G401.6 (cell line): ENCODE data around the gene INPPL1.

Source experiments
- FAIRE-seq: peaks from 2 replicates; lab custom pipeline; 2012; peaks lifted over from hg19 to GRCh38; lab: Jason Lieb, UNC

The INPPL1 gene

DNA sequence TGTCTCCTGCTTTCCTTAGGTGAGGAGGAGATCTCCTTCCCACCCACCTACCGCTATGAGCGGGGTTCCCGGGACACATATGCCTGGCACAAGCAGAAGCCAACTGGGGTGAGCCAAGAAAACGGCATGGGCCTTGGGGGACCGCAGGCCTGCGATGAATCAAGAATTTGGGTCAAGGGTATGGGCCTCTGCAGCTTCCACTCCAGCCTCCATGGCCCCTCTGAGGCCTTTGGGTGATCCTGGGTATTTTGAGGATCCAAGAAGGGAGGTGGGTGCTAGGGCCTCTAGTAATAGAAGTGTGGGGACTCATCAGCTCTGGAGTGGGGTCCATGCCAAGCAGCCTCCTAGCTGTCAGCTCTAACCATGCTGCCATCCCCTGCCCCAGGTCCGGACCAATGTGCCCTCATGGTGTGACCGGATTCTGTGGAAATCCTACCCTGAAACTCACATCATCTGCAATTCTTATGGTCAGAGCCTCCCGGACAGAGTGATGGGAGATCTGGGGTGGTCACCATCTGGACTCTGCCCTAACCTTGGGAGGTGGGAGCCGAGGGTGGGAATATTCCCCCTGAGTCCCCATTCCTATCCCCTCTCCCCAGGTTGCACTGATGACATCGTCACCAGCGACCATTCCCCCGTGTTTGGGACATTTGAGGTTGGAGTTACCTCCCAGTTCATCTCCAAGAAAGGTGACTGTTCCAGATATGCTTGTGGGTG lies 8.6 kb downstream of the INPPL1 start:
- no peak for FAIRE-seq

- FAIRE-seq = no peak
These were observed 9.4 kb downstream of the INPPL1 start for GRCh38 chr11:72233773-72234513.

DNA sequence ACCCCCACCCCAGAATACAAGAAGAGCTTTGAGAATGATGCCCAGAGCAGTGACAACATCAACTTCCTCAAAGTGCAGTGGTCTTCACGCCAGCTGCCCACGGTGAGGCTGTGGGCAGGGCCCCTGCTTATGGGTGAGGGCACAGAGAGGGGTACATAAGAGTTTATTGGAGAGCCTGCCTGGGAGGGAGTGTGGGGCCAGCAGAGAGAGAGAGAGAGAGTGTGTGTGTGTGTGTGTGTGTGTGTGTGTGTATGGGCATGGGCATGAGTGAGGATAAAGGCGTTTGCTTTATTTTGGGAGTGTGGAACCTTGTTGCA lies 9.9 kb downstream of the INPPL1 start:
- no peak for FAIRE-seq

- FAIRE-seq = no peak
These were observed 10.4 kb downstream of the INPPL1 start for GRCh38 chr11:72234920-72235319.

DNA sequence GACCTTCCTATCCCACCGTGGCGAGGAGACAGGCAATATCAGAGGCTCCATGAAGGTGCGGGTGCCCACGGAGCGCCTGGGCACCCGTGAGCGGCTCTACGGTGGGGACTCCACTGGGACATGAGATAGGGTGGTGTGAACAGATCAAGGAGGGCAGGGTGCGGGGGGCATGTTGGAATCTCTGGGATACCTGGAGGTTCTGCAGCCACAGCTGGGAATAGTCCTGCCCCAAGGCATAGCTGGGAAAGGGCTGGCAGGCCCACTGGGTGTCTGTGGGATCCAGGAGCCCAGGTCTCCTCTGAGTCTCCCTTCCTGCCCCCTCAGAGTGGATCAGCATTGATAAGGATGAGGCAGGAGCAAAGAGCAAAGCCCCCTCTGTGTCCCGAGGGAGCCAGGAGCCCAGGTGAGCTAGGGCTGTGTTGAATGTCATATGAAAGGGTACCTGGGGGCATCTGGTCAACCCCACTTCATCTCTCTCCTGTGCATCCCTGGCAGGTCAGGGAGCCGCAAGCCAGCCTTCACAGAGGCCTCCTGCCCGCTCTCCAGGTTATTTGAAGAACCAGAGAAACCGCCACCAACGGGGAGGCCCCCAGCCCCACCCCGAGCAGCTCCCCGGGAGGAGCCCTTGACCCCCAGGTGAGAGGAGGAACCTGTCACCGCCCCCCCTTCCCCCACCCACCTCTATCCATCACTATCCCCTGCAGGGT lies 10.9 kb downstream of the INPPL1 start:
- no peak for FAIRE-seq

- FAIRE-seq = no peak
These were observed 11.6 kb downstream of the INPPL1 start for GRCh38 chr11:72236083-72236697.

DNA sequence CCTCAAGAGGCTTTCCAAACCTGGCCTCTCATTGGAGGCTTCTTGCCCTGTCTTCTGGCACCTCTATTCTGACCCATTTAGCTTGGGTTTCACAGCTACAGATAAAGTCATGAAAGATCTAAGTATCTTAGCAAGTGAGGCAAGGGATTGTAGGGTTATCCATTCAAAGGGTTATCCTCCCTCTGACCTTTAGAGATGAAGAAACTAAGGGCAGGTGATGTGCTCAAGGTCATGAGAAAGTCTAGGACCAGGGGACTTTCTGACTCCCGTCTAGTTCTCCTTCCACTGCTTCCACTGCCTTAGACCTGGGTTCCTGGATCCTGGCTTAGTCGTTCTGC lies 12.2 kb downstream of the INPPL1 start:
- no peak for FAIRE-seq

DNA sequence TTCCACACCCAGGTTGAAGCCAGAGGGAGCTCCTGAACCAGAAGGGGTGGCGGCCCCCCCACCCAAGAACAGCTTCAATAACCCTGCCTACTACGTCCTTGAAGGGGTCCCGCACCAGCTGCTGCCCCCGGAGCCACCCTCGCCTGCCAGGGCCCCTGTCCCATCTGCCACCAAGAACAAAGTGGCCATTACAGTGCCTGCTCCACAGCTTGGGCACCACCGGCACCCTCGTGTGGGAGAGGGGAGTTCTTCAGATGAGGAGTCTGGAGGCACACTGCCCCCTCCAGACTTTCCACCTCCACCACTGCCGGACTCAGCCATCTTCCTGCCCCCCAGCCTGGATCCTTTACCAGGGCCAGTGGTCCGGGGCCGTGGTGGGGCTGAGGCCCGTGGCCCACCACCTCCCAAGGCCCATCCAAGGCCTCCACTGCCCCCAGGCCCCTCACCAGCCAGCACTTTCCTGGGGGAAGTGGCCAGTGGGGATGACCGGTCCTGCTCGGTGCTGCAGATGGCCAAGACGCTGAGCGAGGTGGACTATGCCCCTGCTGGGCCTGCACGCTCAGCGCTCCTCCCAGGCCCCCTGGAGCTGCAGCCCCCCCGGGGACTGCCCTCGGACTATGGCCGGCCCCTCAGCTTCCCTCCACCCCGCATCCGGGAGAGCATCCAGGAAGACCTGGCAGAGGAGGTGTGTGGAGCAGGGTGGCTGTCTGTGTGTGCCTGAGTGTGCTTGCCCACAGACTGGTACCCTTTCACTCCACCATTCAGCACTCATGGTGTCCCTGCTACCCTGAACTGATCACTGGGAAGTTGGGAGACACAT lies 12.8 kb downstream of the INPPL1 start:
- no peak for FAIRE-seq

GRCh38 chr11:72238040-72238450 lies 13.5 kb downstream of the INPPL1 start:
- FAIRE-seq = no peak

DNA sequence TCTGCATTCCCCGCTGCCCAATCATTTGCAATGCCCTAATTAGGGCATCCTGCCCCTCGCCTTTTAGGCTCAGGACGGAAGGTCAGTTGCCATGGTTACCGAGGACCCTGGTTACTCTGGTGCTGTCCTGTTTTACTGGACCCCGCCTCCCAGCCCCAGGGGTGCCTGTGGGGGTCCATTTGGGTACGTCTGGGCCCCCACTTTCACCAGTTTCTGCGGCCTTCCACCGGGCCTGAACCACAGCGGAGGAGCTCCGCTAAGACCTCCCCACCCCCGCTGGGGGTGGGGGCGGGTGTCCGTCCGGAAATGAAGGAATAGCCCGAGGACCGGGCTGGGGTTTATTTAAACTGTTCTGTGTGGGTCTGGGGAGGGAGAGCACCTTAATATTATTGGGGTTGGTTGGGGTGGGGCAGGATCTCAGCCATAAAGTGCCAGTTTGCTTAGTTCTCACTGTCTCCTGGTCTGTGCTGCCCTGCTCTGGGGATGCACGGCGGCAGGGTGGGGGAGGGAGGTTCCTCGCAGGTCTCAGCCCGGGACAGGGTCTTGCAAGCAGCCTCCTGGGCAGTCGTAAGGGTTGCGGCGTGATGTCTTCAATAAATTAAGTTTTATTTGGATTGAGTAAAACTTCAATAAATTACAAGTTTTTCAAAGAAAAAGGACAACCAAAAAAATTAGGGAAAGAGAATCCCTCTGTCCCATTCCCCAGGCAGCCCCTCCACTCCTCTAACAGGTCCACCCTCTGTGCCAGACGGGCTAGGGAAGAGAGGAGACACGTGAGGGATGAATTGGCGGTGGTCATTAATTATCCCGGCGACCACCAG lies 14.1 kb downstream of the INPPL1 start:
- no peak for FAIRE-seq

DNA sequence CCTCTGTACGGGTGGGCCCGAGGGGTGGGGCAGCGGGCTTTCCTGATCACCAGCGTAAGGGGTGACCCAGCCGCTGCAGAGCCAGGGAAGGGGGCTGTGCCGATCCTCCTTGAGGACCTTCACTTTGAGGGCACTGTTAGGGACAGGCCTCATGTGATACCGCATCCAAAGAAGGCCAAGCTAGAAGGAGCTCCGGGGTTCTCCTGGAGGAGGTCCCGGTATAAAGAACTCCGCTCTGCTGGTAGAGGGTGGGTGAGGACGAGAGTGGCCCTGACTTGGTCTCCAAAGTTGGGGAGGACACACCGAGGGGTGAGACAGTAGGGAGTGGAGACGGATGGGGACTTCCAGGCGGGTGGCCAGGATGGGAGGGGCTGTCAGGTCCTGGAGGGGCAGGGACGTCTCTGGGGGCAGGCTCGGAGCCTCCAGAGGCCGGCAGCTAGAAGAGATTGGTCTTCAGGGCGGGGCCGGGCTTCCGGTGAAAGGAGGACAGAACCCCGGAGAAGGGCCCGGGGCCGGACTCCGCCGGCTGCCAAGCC lies 14.8 kb downstream of the INPPL1 start:
- FAIRE-seq = no peak

DNA sequence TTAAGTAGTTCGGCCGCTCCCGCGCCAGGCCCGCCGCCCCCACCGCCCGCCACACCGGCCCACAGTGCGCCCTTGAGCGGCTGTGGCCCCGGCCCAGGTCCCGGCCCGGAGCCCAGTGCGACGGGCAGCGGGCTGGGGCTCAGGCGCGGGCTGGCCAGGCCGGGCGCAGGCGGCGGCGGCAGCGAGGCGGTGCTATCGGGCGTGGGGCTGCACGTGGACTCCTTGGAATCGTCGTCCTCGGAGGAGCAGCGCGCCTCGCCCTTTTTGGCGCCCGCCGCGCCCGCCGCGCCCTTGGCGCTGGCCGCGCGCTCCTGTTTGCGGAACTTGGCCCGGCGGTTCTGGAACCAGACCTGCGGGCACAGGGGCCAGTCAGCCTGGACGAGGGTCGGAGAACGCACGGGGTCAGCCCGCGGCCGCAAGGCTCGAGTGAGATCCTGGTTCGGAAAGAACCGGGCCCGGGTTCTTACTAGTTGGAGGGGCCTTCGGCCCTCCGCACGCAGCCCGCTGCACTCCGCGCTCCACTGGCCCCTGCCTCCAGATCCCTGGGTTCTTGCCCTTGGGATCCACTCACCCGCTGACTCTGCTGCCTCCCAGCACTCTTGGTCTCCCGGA lies 15.4 kb downstream of the INPPL1 start:
- no peak for FAIRE-seq

- no peak for FAIRE-seq
These were observed 16.1 kb downstream of the INPPL1 start for GRCh38 chr11:72240461-72241290.

DNA sequence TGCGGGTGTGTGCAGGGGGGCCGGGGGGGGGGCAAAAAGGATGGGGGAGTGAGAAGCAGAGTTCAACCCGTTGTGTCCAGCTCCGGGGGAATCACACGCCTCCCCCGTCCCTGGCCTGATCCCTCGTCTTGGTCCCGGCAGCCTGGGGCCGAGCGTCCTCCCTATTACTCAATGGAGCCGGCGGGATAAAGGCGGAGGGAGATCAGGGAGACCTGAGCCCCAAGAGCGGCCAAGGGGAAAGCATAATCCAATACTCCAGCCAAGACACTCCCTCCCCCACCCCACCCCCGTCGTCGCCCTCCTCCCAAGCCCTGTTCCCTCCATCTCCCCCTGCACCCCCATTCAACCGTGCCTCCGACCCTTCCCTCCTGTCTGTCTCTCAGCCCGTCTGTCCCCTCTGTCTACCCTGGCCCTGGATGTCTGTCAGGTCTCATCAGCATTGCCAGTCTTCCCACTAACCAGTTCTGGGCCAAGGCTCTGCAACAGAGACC lies 16.8 kb downstream of the INPPL1 start:
- no peak for FAIRE-seq

- no peak for FAIRE-seq
These were observed 17.6 kb downstream of the INPPL1 start for GRCh38 chr11:72242141-72242540.

DNA sequence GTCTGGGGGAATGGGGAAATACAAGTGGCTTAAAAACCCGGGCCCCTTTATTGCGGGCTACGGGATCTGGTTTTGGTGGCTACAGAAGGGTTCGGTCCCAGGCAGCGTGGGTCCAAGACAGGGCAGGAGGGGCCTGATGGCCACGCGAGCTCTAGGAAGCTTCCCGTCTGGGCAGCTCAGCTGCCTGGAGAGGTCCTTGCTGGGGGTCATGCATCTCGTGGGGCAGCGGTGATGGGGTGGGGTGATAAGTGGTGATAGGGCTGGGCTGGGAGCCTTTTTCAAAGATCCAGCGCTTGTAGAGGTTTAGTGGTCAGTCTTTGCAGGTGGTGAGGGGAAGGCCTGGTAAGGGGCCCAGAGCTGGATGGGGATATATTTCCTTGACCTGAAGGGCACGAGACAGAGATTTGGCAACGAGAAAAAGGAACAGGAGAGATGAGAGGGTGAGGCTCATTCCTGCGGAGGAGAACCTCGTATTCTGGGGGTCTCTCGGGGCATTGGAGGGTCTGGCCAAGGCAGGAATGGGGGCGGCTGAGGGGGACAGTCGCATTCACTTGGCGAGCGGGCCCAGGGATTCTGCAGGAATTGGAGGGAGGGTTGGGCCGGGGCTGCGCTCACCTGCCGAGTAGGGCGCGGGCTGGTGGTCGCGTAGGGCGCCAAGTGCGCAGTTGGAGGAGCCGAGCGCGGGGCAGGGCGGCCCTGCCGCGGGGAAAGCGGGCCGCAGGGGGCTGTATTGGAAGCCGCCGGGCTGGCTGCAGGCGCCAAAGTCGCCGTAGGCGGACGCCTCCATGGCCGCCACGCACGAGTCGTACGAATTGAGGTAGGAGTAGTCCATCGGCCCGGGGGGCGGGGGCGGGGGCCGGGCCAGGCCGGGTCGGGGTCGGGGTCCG lies 18.8 kb downstream of the INPPL1 start:
- FAIRE-seq = no peak

DNA sequence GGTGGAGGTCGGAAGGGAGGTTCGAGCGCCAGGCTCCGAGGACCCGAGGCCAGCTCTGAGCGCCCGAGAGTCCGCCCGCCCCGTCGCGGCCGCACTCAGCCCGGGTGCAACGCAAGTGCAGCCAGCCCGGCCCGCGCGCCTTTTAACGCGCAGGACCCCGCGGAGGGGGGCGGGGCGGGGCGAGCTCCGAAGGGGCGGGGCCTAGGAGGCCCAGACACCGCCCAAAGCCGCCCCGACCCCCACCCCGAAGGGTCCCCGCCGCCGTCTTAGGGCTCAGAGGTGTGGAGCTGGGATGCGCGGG lies 19.4 kb downstream of the INPPL1 start, which contains the start of gene PHOX2A:
PHOX2A (minus strand) TSS at position 117 of the 301 bp plus-strand sequence. CDS start 172 bp downstream, outside the sequence.
- no peak for FAIRE-seq
